Urinary bladder (tissue), 4 donors: ENCODE data around the gene ANAPC2. TPM values are rescaled to one million over a fixed set of nuclear protein-coding genes. Genes with fewer than 3 reads are reported as not detected.

ENCODE experiments used
- DNase-seq: peaks from one replicate; pipeline ENCODE4 v3.0.0-alpha.2; 2015; ENCODE audit errors: extremely low spot score
- H3K27ac ChIP-seq: one replicate; pipeline ENCODE4 v1.5.1; 2013; ENCODE audit warnings: low read depth, mild to moderate bottlenecking, moderate library complexity
- H3K36me3 ChIP-seq: one replicate; pipeline ENCODE4 v1.6.1; 2013; ENCODE audit warnings: mild to moderate bottlenecking, moderate library complexity; ENCODE audit not compliant: insufficient read depth
- H3K4me1 ChIP-seq: one replicate; pipeline ENCODE4 v1.6.1; 2013; ENCODE audit warnings: mild to moderate bottlenecking, moderate library complexity; ENCODE audit not compliant: insufficient read depth
- H3K4me3 ChIP-seq: one replicate; pipeline ENCODE4 v1.5.1; 2013; ENCODE audit warnings: low read depth, low read length
- WGBS: extraction: QIAGEN DNeasy Blood & Tissue Kit; methylation state at CpG from one replicate; pipeline ENCODE4 v1.1.7; 2013; 5-methylcytosine and 5-hydroxymethylcytosine counted together
- polyA plus RNA-seq: library from polyadenylated mRNA; stranded (reverse); fragments of 200-250 nt; gene quantifications from one replicate; pipeline ENCODE4 v1.2.3, GENCODE V29; 2013
- total RNA-seq: library from RNA; depleted of rRNA; stranded (reverse); fragments of >200 nt; gene quantifications from one replicate; pipeline ENCODE4 v1.2.3, GENCODE V29; 2014
- donor health status: healthy with polysubstance abuse.
- donor health status: healthy.

Gene ANAPC2
- total and polyA plus RNA-seq, 2 donors, result 18.6 to 40.3 TPM

GRCh38 chr9:137222190-137223077 is 34.1 kb upstream of the ANAPC2 start, which contains the start of gene RNF208:
TSS of gene RNF208 (minus strand) at chr9:137222240. CDS start at chr9:137221212, 1,028 bp downstream.
- Histone ChIP-seq H3K36me3 (no peaks in the 10 kb centered on the region), H3K4me1 (peaks cover 2% of the 10 kb centered on the region), H3K27ac (peak within 1 kb of the TSS; percentile 25), H3K4me3 (peak within 1 kb of the TSS; percentile 49)
- no peak for DNase-seq
- WGBS, result 4% methylated on average over 85 of the region's 88 CpGs

- Histone ChIP-seq H3K36me3 (no peaks in the 10 kb centered on the region), H3K4me3 (peak overlapping the region; percentile 49), H3K27ac (no peak overlapping the region), H3K4me1 (peaks cover 2% of the 10 kb centered on the region)
- no peak for DNase-seq
- 5% methylated on average over 61 of the region's 61 CpGs for WGBS
Measured at GRCh38 chr9:137221506-137222111, 33.2 kb upstream of the ANAPC2 start.

- Histone ChIP-seq H3K4me3 (no peak overlapping the region), H3K36me3 (no peaks in the 10 kb centered on the region), H3K27ac (no peak overlapping the region), H3K4me1 (peaks cover 2% of the 10 kb centered on the region)
- 70% methylated on average over 14 of the region's 14 CpGs for WGBS
- no peak for DNase-seq
Measured at GRCh38 chr9:137221095-137221505, 32.7 kb upstream of the ANAPC2 start.

- no peak for DNase-seq
- H3K4me1 ChIP-seq, result peaks cover 2% of the 10 kb centered on the region
- H3K27ac ChIP-seq, result no peak overlapping the region
- no peaks in the 10 kb centered on the region for H3K36me3 ChIP-seq
- H3K4me3 ChIP-seq, result no peak overlapping the region
- 89% methylated on average over 52 of the region's 52 CpGs for WGBS
Measured at GRCh38 chr9:137220317-137221094, 32.1 kb upstream of the ANAPC2 start.

GRCh38 chr9:137219757-137220316 is 31.5 kb upstream of the ANAPC2 start:
- no peak for DNase-seq
- peaks cover 2% of the 10 kb centered on the region for H3K4me1 ChIP-seq
- H3K27ac ChIP-seq, result no peak overlapping the region
- 91% methylated on average over 10 of the region's 10 CpGs for WGBS
- no peak overlapping the region for H3K4me3 ChIP-seq
- no peaks in the 10 kb centered on the region for H3K36me3 ChIP-seq

- Histone ChIP-seq H3K36me3 (no peaks in the 10 kb centered on the region), H3K27ac (no peak overlapping the region), H3K4me3 (no peak overlapping the region), H3K4me1 (no peaks in the 10 kb centered on the region)
- DNase-seq, result no peak
- WGBS, result 72% methylated on average over 12 of the region's 12 CpGs
Measured at GRCh38 chr9:137218754-137219271, 30.5 kb upstream of the ANAPC2 start.

- DNase-seq, result no peak
- Histone ChIP-seq H3K27ac (no peak overlapping the region), H3K36me3 (no peaks in the 10 kb centered on the region), H3K4me3 (no peak overlapping the region), H3K4me1 (no peaks in the 10 kb centered on the region)
- 89% methylated on average over 30 of the region's 30 CpGs for WGBS
Measured at GRCh38 chr9:137218212-137218753, 29.9 kb upstream of the ANAPC2 start.

- H3K4me1 ChIP-seq, result no peaks in the 10 kb centered on the region
- WGBS, result 61% methylated on average over 36 of the region's 36 CpGs
- no peak overlapping the region for H3K4me3 ChIP-seq
- DNase-seq, result no peak
- no peaks in the 10 kb centered on the region for H3K36me3 ChIP-seq
- peak overlapping the region; percentile 64 for H3K27ac ChIP-seq
Measured at GRCh38 chr9:137217276-137218211, 29.2 kb upstream of the ANAPC2 start.

- no peaks in the 10 kb centered on the region for H3K36me3 ChIP-seq
- no peaks in the 10 kb centered on the region for H3K4me1 ChIP-seq
- H3K27ac ChIP-seq, result no peak overlapping the region
- DNase-seq, result no peak
- no peak overlapping the region for H3K4me3 ChIP-seq
- 93% methylated on average over 30 of the region's 30 CpGs for WGBS
Measured at GRCh38 chr9:137216188-137216965, 28.0 kb upstream of the ANAPC2 start.

GRCh38 chr9:137215196-137215986 is 27.0 kb upstream of the ANAPC2 start:
- no peak overlapping the region for H3K4me3 ChIP-seq
- H3K36me3 ChIP-seq, result no peaks in the 10 kb centered on the region
- H3K27ac ChIP-seq, result no peak overlapping the region
- 91% methylated on average over 22 of the region's 22 CpGs for WGBS
- DNase-seq, result no peak
- H3K4me1 ChIP-seq, result no peaks in the 10 kb centered on the region

GRCh38 chr9:137214620-137215019 is 26.3 kb upstream of the ANAPC2 start:
- no peak for DNase-seq
- no peaks in the 10 kb centered on the region for H3K4me1 ChIP-seq
- H3K36me3 ChIP-seq, result no peaks in the 10 kb centered on the region
- no peak overlapping the region for H3K4me3 ChIP-seq
- H3K27ac ChIP-seq, result no peak overlapping the region
- WGBS, result 93% methylated on average over 19 of the region's 19 CpGs
